Measurements from ENCODE around the gene TBX1. TPM values are rescaled to one million over a fixed set of nuclear protein-coding genes. Genes with fewer than 3 reads are reported as not detected.

Gene TBX1
- polyA plus RNA-seq, 3 donors from 2014 or later = 0.12 TPM; not detected in 2

GRCh38 chr22:19737846-19738663 is 22.5 kb upstream of the TBX1 start:
- peaks cover 0 to 3% (median 0%) of the 10 kb centered on the region in 3 donors for H3K27me3 Mint-ChIP-seq (ENCODE audit: low read depth in 3 of 3)
- H3K4me1 Mint-ChIP-seq = no peaks in the 10 kb centered on the region
- H3K36me3 Mint-ChIP-seq = no peaks in the 10 kb centered on the region
- no peak overlapping the region for H3K4me3 Mint-ChIP-seq
- DNase-seq = no peak
- H3K27ac Mint-ChIP-seq = no peak overlapping the region
- H3K9me3 Mint-ChIP-seq = no peaks in the 10 kb centered on the region

GRCh38 chr22:19738664-19739447 is 21.7 kb upstream of the TBX1 start:
- Mint-ChIP-seq H3K27ac (no peak overlapping the region), H3K9me3 (no peaks in the 10 kb centered on the region), H3K27me3 (ENCODE audit: low read depth in 3 of 3) (peaks cover 0 to 3% (median 2%) of the 10 kb centered on the region in 3 donors), H3K36me3 (no peaks in the 10 kb centered on the region), H3K4me3 (no peak overlapping the region), H3K4me1 (no peaks in the 10 kb centered on the region)
- DNase-seq = no peak

- Mint-ChIP-seq H3K9me3 (no peaks in the 10 kb centered on the region), H3K4me1 (no peaks in the 10 kb centered on the region), H3K4me3 (no peak overlapping the region), H3K27ac (no peak overlapping the region), H3K27me3 (ENCODE audit: low read depth in 3 of 3) (peaks cover 0 to 3% (median 2%) of the 10 kb centered on the region in 3 donors), H3K36me3 (no peaks in the 10 kb centered on the region)
- no peak for DNase-seq
Observed at GRCh38 chr22:19739448-19739895, 21.1 kb upstream of the TBX1 start.

- no peaks in the 10 kb centered on the region for H3K9me3 Mint-ChIP-seq
- H3K4me1 Mint-ChIP-seq = no peaks in the 10 kb centered on the region
- peaks cover 0 to 2% (median 1%) of the 10 kb centered on the region in 3 donors for H3K27me3 Mint-ChIP-seq (ENCODE audit: low read depth in 3 of 3)
- no peak for DNase-seq
- no peaks in the 10 kb centered on the region for H3K36me3 Mint-ChIP-seq
- no peak overlapping the region for H3K4me3 Mint-ChIP-seq
- H3K27ac Mint-ChIP-seq = no peak overlapping the region
Observed at GRCh38 chr22:19739911-19740449, 20.6 kb upstream of the TBX1 start.

GRCh38 chr22:19740586-19740985 is 20.0 kb upstream of the TBX1 start:
- peaks cover 0 to 2% (median 1%) of the 10 kb centered on the region in 3 donors for H3K27me3 Mint-ChIP-seq (ENCODE audit: low read depth in 3 of 3)
- no peaks in the 10 kb centered on the region for H3K9me3 Mint-ChIP-seq
- no peaks in the 10 kb centered on the region for H3K36me3 Mint-ChIP-seq
- H3K4me1 Mint-ChIP-seq = no peaks in the 10 kb centered on the region
- H3K4me3 Mint-ChIP-seq = no peak overlapping the region
- no peak for DNase-seq
- no peak overlapping the region for H3K27ac Mint-ChIP-seq

- no peak overlapping the region for H3K4me3 Mint-ChIP-seq
- no peaks in the 10 kb centered on the region for H3K36me3 Mint-ChIP-seq
- no peak for DNase-seq
- peaks cover 0 to 2% (median 1%) of the 10 kb centered on the region in 3 donors for H3K27me3 Mint-ChIP-seq (ENCODE audit: low read depth in 3 of 3)
- no peaks in the 10 kb centered on the region for H3K4me1 Mint-ChIP-seq
- H3K9me3 Mint-ChIP-seq = no peaks in the 10 kb centered on the region
- H3K27ac Mint-ChIP-seq = no peak overlapping the region
Observed at GRCh38 chr22:19741053-19741452, 19.5 kb upstream of the TBX1 start.

- no peak for DNase-seq
- Mint-ChIP-seq H3K4me1 (no peaks in the 10 kb centered on the region), H3K9me3 (no peaks in the 10 kb centered on the region), H3K27me3 (ENCODE audit: low read depth in 3 of 3) (peaks cover 0 to 2% (median 0%) of the 10 kb centered on the region in 3 donors), H3K4me3 (no peak overlapping the region), H3K36me3 (no peaks in the 10 kb centered on the region), H3K27ac (no peak overlapping the region)
Observed at GRCh38 chr22:19742160-19743066, 18.2 kb upstream of the TBX1 start.

GRCh38 chr22:19743081-19743480 is 17.5 kb upstream of the TBX1 start:
- Mint-ChIP-seq H3K27me3 (ENCODE audit: low read depth in 3 of 3) (peaks cover 0 to 2% (median 0%) of the 10 kb centered on the region in 3 donors), H3K4me1 (no peaks in the 10 kb centered on the region), H3K9me3 (no peaks in the 10 kb centered on the region), H3K27ac (no peak overlapping the region), H3K36me3 (no peaks in the 10 kb centered on the region), H3K4me3 (no peak overlapping the region)
- DNase-seq = no peak

- H3K4me3 Mint-ChIP-seq = no peak overlapping the region
- H3K27me3 Mint-ChIP-seq (ENCODE audit: low read depth in 3 of 3) = peaks cover 0 to 2% (median 0%) of the 10 kb centered on the region in 3 donors
- DNase-seq = no peak
- no peaks in the 10 kb centered on the region for H3K9me3 Mint-ChIP-seq
- no peak overlapping the region for H3K27ac Mint-ChIP-seq
- no peaks in the 10 kb centered on the region for H3K36me3 Mint-ChIP-seq
- H3K4me1 Mint-ChIP-seq = no peaks in the 10 kb centered on the region
Observed at GRCh38 chr22:19743651-19744050, 16.9 kb upstream of the TBX1 start.

GRCh38 chr22:19744350-19745006 is 16.1 kb upstream of the TBX1 start:
- H3K27ac Mint-ChIP-seq = no peak overlapping the region
- no peak overlapping the region for H3K4me3 Mint-ChIP-seq
- H3K4me1 Mint-ChIP-seq = no peaks in the 10 kb centered on the region
- H3K27me3 Mint-ChIP-seq (ENCODE audit: low read depth in 3 of 3) = peaks cover 0 to 2% (median 2%) of the 10 kb centered on the region in 3 donors
- no peaks in the 10 kb centered on the region for H3K9me3 Mint-ChIP-seq
- H3K36me3 Mint-ChIP-seq = no peaks in the 10 kb centered on the region
- DNase-seq = no peak

- H3K27me3 Mint-ChIP-seq (ENCODE audit: low read depth in 3 of 3) = peaks cover 0 to 2% (median 2%) of the 10 kb centered on the region in 3 donors
- H3K27ac Mint-ChIP-seq = no peak overlapping the region
- no peak for DNase-seq
- no peaks in the 10 kb centered on the region for H3K36me3 Mint-ChIP-seq
- no peaks in the 10 kb centered on the region for H3K4me1 Mint-ChIP-seq
- H3K9me3 Mint-ChIP-seq = no peaks in the 10 kb centered on the region
- H3K4me3 Mint-ChIP-seq = no peak overlapping the region
Observed at GRCh38 chr22:19745155-19746101, 15.2 kb upstream of the TBX1 start.

- Mint-ChIP-seq H3K27me3 (ENCODE audit: low read depth in 3 of 3) (peaks cover 0 to 4% (median 2%) of the 10 kb centered on the region in 3 donors), H3K27ac (no peak overlapping the region), H3K36me3 (no peaks in the 10 kb centered on the region), H3K9me3 (no peaks in the 10 kb centered on the region), H3K4me1 (no peaks in the 10 kb centered on the region), H3K4me3 (no peak overlapping the region)
- DNase-seq = no peak
Observed at GRCh38 chr22:19746726-19747125, 13.9 kb upstream of the TBX1 start.
